GM20000 (cell line): Measurements from ENCODE around the gene EDAR.

Experiments
- DNase-seq: peaks from one replicate; pipeline ENCODE4 v3.0.0; 2012; ENCODE audit warnings: low spot score
- TF ChIP-seq, protein P1 (sequence below): IDR thresholded peaks from 2 replicates; pipeline ENCODE4 v1.5.1; 2012; ENCODE audit warnings: mild to moderate bottlenecking, control low read depth; ENCODE audit errors: extremely low read depth, missing control alignments

The EDAR gene

DNA sequence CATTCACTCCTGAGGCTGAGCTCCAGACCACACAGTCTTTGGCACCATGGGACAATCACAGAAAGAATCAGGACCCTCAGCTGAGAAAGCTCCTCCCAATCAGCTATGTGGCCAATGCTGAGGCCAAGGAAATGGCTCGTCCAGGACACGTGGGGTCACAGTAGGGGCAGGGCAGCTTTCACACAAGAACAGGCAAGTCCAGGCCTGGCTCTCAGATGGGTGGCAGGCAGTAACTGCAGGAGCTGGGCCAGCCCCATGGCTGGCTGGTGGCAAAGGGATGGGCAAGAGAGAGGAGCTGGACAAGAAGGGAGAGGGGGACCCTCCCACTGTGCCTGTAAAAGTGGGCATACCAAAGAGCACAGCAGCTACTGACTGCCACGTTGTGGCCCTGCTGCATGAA lies 12.2 kb upstream of the EDAR start:
- TF ChIP-seq, protein P1, sequence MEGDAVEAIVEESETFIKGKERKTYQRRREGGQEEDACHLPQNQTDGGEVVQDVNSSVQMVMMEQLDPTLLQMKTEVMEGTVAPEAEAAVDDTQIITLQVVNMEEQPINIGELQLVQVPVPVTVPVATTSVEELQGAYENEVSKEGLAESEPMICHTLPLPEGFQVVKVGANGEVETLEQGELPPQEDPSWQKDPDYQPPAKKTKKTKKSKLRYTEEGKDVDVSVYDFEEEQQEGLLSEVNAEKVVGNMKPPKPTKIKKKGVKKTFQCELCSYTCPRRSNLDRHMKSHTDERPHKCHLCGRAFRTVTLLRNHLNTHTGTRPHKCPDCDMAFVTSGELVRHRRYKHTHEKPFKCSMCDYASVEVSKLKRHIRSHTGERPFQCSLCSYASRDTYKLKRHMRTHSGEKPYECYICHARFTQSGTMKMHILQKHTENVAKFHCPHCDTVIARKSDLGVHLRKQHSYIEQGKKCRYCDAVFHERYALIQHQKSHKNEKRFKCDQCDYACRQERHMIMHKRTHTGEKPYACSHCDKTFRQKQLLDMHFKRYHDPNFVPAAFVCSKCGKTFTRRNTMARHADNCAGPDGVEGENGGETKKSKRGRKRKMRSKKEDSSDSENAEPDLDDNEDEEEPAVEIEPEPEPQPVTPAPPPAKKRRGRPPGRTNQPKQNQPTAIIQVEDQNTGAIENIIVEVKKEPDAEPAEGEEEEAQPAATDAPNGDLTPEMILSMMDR = no peak
- DNase-seq = no peak

DNA sequence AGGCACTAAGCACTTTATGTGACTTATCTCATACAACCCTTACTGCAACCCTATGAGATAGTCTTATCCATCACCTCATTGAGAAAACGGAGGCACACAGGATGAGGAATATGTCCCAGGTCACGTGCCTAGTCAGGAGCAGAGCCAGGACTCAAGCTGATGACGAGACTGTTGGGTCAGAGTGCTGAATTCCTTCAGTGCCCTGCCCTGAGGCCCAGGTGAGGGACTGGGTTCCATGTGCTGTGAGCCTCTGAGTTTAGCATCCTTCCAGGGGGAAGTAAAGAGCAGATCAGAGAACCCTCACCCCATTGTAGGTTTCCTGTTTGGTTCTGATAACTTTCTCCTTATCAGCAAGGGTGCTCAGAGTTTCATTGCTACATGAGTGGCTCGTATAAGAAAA lies 11.7 kb upstream of the EDAR start:
- TF ChIP-seq, protein P1 = no peak

DNA sequence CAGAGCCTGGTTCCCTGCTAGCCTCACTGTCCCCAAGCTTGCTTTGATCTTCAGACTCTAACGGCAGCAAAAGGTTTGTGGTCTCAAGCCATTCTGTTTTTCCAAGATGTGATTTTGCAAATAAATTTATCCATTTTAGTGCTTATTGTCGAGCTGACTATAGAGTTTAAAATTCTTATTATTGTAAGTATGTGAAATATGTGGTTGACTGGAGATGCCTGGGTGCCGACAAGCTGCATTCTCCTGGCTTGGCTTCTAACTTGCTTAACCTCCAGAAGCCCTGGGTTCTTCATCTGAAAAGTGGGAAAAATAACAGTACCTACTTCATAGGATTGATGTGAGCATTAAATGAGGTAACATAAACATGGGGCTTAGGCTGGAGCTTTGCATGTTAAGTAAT lies 9.9 kb upstream of the EDAR start:
- no peak for DNase-seq

More for the DNA sequence above, 11.7 kb upstream of the EDAR start:
- no peak for DNase-seq

DNA sequence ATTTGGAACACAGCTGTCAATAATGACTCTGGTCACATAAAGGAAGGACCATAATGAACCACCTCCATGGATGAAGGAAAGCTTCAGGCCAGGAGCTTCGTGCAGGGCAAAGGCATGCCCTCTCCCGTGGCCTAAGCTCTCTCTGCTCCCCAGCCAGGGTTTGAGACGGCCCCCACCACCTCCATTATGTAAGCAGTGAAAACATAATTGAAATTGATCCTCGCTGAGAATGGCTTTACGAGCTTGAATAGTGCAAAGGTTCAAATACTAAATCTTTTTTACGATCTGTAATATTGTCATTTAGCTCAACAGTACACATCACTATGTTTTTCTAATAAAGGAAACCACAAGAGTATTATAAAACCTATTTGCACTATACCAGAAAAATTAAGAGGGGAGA lies 5.2 kb upstream of the EDAR start:
- no peak for DNase-seq
- TF ChIP-seq, protein P1 = no peak

More for the DNA sequence above, 9.9 kb upstream of the EDAR start:
- TF ChIP-seq, protein P1 = no peak

DNA sequence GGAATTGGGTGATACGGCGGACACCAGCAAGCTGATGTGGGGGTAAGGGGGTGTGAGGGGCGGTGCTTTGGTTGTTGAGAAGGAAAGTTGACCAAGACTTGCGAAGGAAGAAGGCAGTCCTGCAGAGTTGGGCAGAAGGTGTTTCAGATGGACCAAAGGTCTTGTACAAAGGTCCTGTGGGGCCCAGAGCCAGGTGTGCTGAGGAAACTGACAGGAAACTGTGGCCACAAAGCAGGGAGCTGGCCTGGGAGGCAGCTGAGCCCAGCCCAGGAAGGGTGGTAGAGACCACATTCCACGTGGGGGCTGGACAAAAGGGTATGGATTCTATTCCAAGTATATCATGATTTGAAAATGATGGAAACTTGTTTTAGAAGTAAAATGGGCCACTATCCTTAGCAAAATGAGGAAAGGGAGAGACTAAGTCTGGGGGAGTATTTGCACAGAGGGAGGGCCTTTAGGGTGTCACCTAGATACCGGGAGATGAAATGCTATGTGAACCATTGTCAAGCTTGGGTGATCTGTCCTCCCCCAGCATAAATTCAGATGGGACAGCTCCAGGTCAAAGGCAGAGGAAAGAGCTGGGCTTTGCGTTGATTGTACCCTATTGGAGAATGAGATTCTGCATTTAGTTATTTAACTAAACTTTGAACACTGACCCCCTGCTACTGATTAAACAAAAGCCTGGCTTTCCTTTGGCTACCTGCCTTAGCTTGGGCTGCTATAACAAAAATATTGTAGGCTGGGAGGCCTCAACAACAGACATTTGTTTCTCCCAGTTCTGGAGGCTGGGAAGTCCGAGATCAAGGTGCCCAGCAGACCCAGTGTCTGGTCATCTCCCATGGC lies 4.3 kb upstream of the EDAR start:
- TF ChIP-seq, protein P1 = no peak
- DNase-seq = no peak

DNA sequence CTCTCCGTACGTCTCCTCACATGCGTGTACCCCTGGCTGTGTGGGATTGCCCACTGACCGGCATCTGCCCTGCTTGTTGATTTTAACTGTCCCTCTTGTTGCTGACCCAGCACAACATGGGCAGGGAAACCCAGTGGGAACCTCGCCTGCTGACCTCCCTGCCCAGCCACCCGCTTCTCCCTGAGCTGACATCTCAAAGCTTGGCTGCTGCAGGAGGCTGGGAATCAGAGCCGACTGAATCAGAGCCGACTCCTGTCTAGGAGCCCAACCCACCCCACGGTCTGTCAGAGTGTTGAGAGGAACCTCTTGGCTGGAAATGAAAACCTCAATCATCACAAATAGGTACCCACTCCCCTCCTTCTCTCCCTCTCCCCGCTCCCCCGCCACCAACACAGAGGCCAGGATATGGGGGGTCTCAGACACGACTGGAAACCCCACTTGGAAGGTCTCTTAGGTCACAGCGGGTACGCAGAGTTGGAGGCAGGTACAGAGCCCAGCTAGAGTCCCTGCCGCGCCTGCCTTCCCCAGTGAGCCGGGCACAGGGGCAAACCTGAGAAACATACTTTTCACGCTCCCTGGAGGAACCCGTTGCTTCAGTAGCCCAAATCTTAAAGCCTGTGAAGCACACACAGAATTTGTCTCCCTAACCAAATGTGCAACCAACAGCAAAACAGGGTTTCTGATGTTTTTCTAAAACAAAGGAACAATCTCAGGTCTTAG lies 784 bp downstream of the EDAR start:
- TF ChIP-seq, protein P1 = no peak
- DNase-seq = no peak

DNA sequence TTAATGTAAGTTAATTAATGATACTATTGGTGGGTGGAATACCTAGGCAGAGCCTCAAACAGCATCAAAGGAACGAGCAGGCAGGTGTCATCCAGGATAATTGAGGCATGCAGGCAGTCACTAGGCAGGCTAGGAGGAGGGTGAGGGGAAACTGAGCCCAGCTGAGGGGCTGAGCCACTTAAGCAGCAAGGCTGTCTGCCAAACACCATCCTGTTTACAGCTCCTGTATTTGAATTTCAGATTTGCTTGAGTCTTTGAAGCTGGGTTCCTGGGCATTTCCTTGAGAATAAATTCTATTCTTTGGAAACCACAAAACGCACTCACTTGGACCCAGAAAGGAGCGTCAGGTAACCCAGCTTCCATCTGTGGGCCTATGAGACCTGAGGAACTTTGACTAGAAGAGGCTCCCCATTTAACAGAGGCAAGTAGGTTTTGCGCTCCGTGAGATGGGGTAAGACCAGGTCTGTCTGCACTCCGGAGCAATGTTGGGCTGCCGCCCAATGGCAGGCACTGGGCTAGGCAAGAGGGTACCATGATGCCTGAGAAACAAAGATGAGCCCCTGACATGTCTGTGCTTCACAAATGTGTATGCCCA lies 2.0 kb downstream of the EDAR start:
- DNase-seq = no peak
- TF ChIP-seq, protein P1 = no peak
